Smooth muscle cell (in vitro differentiated cells): ENCODE data around the gene WNT11. TPM values are rescaled to one million over a fixed set of nuclear protein-coding genes. Genes with fewer than 3 reads are reported as not detected.

ENCODE experiments used
- DNase-seq: peaks from one replicate; lab custom pipeline; 2025; ENCODE audit not compliant: unreplicated experiment; lab: John Stamatoyannopoulos, UW
- H2AFZ ChIP-seq: fragments of 200-600 bp; sonication (generic); 2 replicates; pipeline ENCODE4 v1.6.0; 2016; ENCODE audit warnings: antibody characterized with exemption, low read depth, mild to moderate bottlenecking
- H3F3A ChIP-seq: fragments of 200-600 bp; sonication (generic); 2 replicates; pipeline ENCODE4 v1.6.0; 2017; ENCODE audit warnings: antibody characterized with exemption, low read depth
- H3K27ac ChIP-seq: fragments of 200-600 bp; sonication (generic); 2 replicates; pipeline ENCODE4 v1.5.1; 2016; ENCODE audit warnings: low read depth, mild to moderate bottlenecking
- H3K27me3 ChIP-seq: fragments of 200-600 bp; sonication (generic); 2 replicates; pipeline ENCODE4 v1.6.1; 2016; ENCODE audit warnings: low read depth, mild to moderate bottlenecking
- H3K36me3 ChIP-seq: fragments of 200-600 bp; sonication (generic); 2 replicates; pipeline ENCODE4 v1.5.1; 2016; ENCODE audit warnings: low read depth
- H3K4me1 ChIP-seq: fragments of 200-600 bp; sonication (generic); 2 replicates; pipeline ENCODE4 v1.5.1; 2016; ENCODE audit warnings: low read depth
- H3K4me2 ChIP-seq: fragments of 200-600 bp; sonication (generic); 2 replicates; pipeline ENCODE4 v1.6.0; 2016; ENCODE audit warnings: mild to moderate bottlenecking
- H3K4me3 ChIP-seq: fragments of 200-600 bp; sonication (generic); 2 replicates; pipeline ENCODE4 v1.5.1; 2016; ENCODE audit warnings: mild to moderate bottlenecking
- H3K79me2 ChIP-seq: fragments of 200-600 bp; sonication (generic); 2 replicates; pipeline ENCODE4 v1.6.0; 2016; ENCODE audit warnings: low read depth, mild to moderate bottlenecking
- H3K9ac ChIP-seq: fragments of 200-600 bp; sonication (generic); 2 replicates; pipeline ENCODE4 v1.6.0; 2016; ENCODE audit warnings: low read depth
- H3K9me3 ChIP-seq: fragments of 200-600 bp; sonication (generic); replicated peaks from 2 replicates; pipeline ENCODE4 v1.5.1; 2016; ENCODE audit warnings: low read depth
- H4K20me1 ChIP-seq: fragments of 200-600 bp; sonication (generic); 2 replicates; pipeline ENCODE4 v1.6.0; 2016; ENCODE audit warnings: low read depth
- WGBS: methylation state at CpG from one replicate; pipeline ENCODE4 v1.1.7; 2016; ENCODE audit warnings: low lambda C conversion rate; 5-methylcytosine and 5-hydroxymethylcytosine counted together
- polyA plus RNA-seq: library from polyadenylated mRNA; unstranded; fragments of >200 nt; fragmentation: Nextera tagmentation; extraction: Ambion mirVana; gene quantifications from 2 replicates; pipeline ENCODE4 v1.2.1, GENCODE V29; 2016
- total RNA-seq: library from RNA; depleted of rRNA; stranded (reverse); fragments of >200 nt; gene quantifications from 2 replicates; pipeline ENCODE4 v1.2.3, GENCODE V29; 2014
- TF ChIP-seq, protein P1 (sequence below): fragments of 200-600 bp; sonication (generic); IDR thresholded peaks from 2 replicates; pipeline ENCODE4 v1.5.1; 2017; ENCODE audit warnings: borderline replicate concordance, mild to moderate bottlenecking, antibody characterized with exemption; ENCODE audit not compliant: insufficient read depth, poor library complexity, severe bottlenecking

WNT11 gene
- total and polyA plus RNA-seq, 2 experiments from 2014 or later, result 12.1 to 13.5 TPM

DNA sequence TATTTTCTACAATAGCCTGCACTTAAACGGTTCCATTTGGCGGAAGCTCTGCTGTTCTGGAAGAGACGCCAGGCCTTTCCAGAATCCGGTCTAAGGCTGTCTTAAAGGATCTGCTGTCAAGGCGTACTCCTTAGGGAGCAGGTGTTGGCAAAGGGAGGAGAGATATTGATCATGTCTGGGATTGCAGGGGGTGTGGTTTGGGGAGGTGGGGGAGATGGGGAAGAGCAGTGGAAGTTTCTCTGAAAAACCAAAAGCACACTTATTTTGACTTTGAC, 22.5 kb upstream of the WNT11 start:
- no peaks in the 10 kb centered on the region for H3K4me1 ChIP-seq
- no peaks in the 10 kb centered on the region for H3K27me3 ChIP-seq
- no peak for DNase-seq
- H3K27ac ChIP-seq, result no peak overlapping the region
- WGBS, result 94% methylated on average over 5 of the region's 5 CpGs
- TF ChIP-seq, protein P1, sequence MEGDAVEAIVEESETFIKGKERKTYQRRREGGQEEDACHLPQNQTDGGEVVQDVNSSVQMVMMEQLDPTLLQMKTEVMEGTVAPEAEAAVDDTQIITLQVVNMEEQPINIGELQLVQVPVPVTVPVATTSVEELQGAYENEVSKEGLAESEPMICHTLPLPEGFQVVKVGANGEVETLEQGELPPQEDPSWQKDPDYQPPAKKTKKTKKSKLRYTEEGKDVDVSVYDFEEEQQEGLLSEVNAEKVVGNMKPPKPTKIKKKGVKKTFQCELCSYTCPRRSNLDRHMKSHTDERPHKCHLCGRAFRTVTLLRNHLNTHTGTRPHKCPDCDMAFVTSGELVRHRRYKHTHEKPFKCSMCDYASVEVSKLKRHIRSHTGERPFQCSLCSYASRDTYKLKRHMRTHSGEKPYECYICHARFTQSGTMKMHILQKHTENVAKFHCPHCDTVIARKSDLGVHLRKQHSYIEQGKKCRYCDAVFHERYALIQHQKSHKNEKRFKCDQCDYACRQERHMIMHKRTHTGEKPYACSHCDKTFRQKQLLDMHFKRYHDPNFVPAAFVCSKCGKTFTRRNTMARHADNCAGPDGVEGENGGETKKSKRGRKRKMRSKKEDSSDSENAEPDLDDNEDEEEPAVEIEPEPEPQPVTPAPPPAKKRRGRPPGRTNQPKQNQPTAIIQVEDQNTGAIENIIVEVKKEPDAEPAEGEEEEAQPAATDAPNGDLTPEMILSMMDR, result no peak
- H3K9ac ChIP-seq, result no peak overlapping the region
- no peaks in the 10 kb centered on the region for H4K20me1 ChIP-seq
- no peaks in the 10 kb centered on the region for H3K9me3 ChIP-seq
- H3K79me2 ChIP-seq, result no peaks in the 10 kb centered on the region
- H3K4me3 ChIP-seq, result no peak overlapping the region
- H3K4me2 ChIP-seq, result no peak overlapping the region
- H3F3A ChIP-seq, result no peaks in the 10 kb centered on the region
- H2AFZ ChIP-seq, result no peak overlapping the region
- no peaks in the 10 kb centered on the region for H3K36me3 ChIP-seq

- Histone ChIP-seq H3K79me2 (no peaks in the 10 kb centered on the region), H3K27me3 (no peaks in the 10 kb centered on the region), H3K9me3 (no peaks in the 10 kb centered on the region), H4K20me1 (no peaks in the 10 kb centered on the region), H3F3A (no peaks in the 10 kb centered on the region), H3K9ac (no peak overlapping the region), H3K27ac (no peak overlapping the region), H3K4me2 (no peak overlapping the region), H2AFZ (no peak overlapping the region), H3K4me1 (no peaks in the 10 kb centered on the region), H3K4me3 (no peak overlapping the region), H3K36me3 (no peaks in the 10 kb centered on the region)
- whole genome bisulfite sequencing, result 72% methylated on average over 15 of the region's 15 CpGs
- TF ChIP-seq, protein P1, result no peak
- DNase-seq, result no peak
These were observed 22.0 kb upstream of the WNT11 start for GRCh38 chr11:76228071-76228874.

DNA sequence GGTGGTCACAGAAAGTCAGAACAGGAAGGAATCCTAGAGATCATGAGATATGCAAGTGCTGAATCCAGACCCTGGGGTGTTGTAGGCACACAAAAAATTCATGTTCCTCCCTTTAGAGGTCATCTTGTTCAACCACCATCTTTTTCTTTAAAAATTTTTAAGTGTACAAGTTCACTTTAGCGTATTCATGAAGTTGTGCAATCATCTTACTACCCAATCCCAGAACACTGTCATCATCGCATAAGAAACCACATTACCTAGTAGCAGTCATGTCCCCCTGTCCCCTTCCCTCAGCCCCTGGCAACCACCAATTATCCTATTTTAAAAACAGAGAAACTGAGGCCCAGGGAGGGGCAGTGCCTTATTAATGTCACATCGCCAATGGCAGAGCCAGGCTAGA, 20.3 kb upstream of the WNT11 start:
- Histone ChIP-seq H3K27ac (no peak overlapping the region), H3K9me3 (no peaks in the 10 kb centered on the region), H3K4me2 (no peak overlapping the region), H4K20me1 (no peaks in the 10 kb centered on the region), H3K9ac (no peak overlapping the region), H3K36me3 (no peaks in the 10 kb centered on the region), H2AFZ (no peak overlapping the region), H3K4me3 (no peak overlapping the region), H3K27me3 (no peaks in the 10 kb centered on the region), H3K4me1 (no peaks in the 10 kb centered on the region), H3F3A (no peaks in the 10 kb centered on the region), H3K79me2 (no peaks in the 10 kb centered on the region)
- WGBS, result 97% methylated on average over 3 of the region's 3 CpGs
- no peak for DNase-seq
- TF ChIP-seq, protein P1, result no peak

DNA sequence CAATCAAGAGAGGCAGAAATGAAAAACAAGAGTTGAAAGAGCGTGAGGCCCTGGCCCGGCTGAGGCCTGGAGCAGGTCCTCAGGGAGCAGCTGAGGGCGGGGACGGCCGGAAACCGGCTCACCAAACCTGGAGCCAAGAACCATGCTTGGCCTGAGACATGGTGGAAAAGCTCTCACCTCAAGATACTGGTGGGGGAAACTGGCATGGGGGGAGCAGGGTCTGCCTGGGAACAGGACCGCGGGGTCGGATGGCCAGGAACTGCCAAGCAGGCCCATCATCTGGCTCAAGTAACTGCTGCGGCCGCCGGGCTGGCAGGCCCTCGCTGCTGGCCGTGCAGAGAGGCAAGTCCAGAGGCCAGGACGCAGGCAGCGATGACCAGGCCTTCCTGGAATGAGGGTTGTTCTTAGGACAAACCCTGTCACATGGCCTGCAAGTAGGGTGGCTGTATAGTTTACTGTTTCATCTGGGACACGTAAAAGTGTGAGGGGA, 18.9 kb upstream of the WNT11 start:
- WGBS, result 74% methylated on average over 14 of the region's 17 CpGs
- Histone ChIP-seq H3K27me3 (no peaks in the 10 kb centered on the region), H3K27ac (no peak overlapping the region), H3K36me3 (no peaks in the 10 kb centered on the region), H3F3A (no peaks in the 10 kb centered on the region), H3K4me1 (no peaks in the 10 kb centered on the region), H3K9me3 (no peaks in the 10 kb centered on the region), H3K79me2 (no peaks in the 10 kb centered on the region), H4K20me1 (no peaks in the 10 kb centered on the region), H2AFZ (no peak overlapping the region), H3K4me3 (no peak overlapping the region), H3K9ac (no peak overlapping the region), H3K4me2 (no peak overlapping the region)
- no peak for DNase-seq
- TF ChIP-seq, protein P1, result no peak
